B cell (primary cell): ENCODE measurements around the gene ABCC10. TPM values are rescaled to one million over a fixed set of nuclear protein-coding genes. Genes with fewer than 3 reads are reported as not detected.
"Not testable (repeated sequence)": the region's sequence is repeated elsewhere in the genome, so short reads cannot be mapped to it uniquely, and the experiment has no call there.

Experiments
- ATAC-seq: fragments of 200-7000 bp; cut with Tn5 transposase; one replicate; pipeline ENCODE4 v1.10.0; 2021; ENCODE audit warnings: low read depth, mild to moderate bottlenecking, moderate number of reproducible peaks, moderate library complexity
- CTCF ChIA-PET: fragments of 350-600 bp; sonication (Branson Sonifier 250); formaldehyde crosslinking; loops from one replicate; lab custom pipeline; 2021; ENCODE audit warnings: antibody characterized with exemption, inconsistent platforms; lab: Charles Lee
- POLR2A ChIA-PET: fragments of 350-600 bp; sonication (Branson Sonifier 250); formaldehyde crosslinking; loops from one replicate; lab custom pipeline; 2021; ENCODE audit warnings: antibody characterized with exemption; lab: Charles Lee
- DNase-seq: peaks from one replicate; pipeline ENCODE4 v3.0.0; 2013
- H2AFZ ChIP-seq: 2 replicates; pipeline ENCODE4 v1.6.1; 2012; ENCODE audit warnings: mild to moderate bottlenecking, low read depth, low read length; ENCODE audit not compliant: insufficient read depth, poor library complexity, severe bottlenecking
- H3K27ac ChIP-seq, 2 donors: 1 replicate in 1 of 2; 2 replicates in 1 of 2; pipeline ENCODE4 v1.5.1; 2012 to 2013; ENCODE audit warnings: low read length in 2 of 2, mild to moderate bottlenecking in 2 of 2, moderate library complexity in 1 of 2
- H3K27me3 ChIP-seq, 4 experiments: fragments of 200-600 bp in 1 of 4; sonication (generic) in 1 of 4; replicated peaks in 1 of 4; 1 replicate in 2 of 4; 2 replicates in 2 of 4; pipeline versions ENCODE4 v1.6.1 to v1.7.0; 2013 to 2016; ENCODE audit warnings: low read length in 3 of 4, mild to moderate bottlenecking in 2 of 4, mixed read lengths in 1 of 4, moderate library complexity in 1 of 4; ENCODE audit not compliant: insufficient read depth in 4 of 4, control insufficient read depth in 3 of 4; ENCODE audit errors: control extremely low read depth in 1 of 4
- H3K36me3 ChIP-seq, 2 experiments: replicated peaks in 1 of 2; 1 replicate in 1 of 2; 2 replicates in 1 of 2; pipeline versions ENCODE4 v1.6.1 to v1.7.1; 2013; ENCODE audit warnings: low read length in 1 of 2; ENCODE audit not compliant: insufficient read depth in 2 of 2, control insufficient read depth in 1 of 2; ENCODE audit errors: control extremely low read depth in 1 of 2, extremely low read depth in 1 of 2
- H3K4me1 ChIP-seq, 2 donors: fragments of 200-600 bp in 1 of 2; sonication (generic) in 1 of 2; 1 replicate in 1 of 2; 2 replicates in 1 of 2; pipeline versions ENCODE4 v1.5.1 to v1.6.1; 2013 to 2017; ENCODE audit warnings: low read length in 2 of 2; ENCODE audit not compliant: control insufficient read depth in 2 of 2, insufficient read depth in 2 of 2
- H3K4me2 ChIP-seq: replicated peaks from 2 replicates; pipeline ENCODE3; 2012; ENCODE audit warnings: mild to moderate bottlenecking, low read depth, low read length; ENCODE audit not compliant: poor library complexity, severe bottlenecking
- H3K4me3 ChIP-seq, 5 experiments: fragments of 200-600 bp in 1 of 5; sonication (generic) in 1 of 5; 1 replicate in 3 of 5; 2 replicates in 2 of 5; pipeline versions ENCODE4 v1.5.1 to v1.7.0; 2011 to 2016; ENCODE audit warnings: low read length in 4 of 5, mild to moderate bottlenecking in 4 of 5, low read depth in 2 of 5, control low read depth in 1 of 5, moderate library complexity in 1 of 5; ENCODE audit not compliant: insufficient read depth in 1 of 5; ENCODE audit errors: control extremely low read depth in 1 of 5, extremely low read depth in 1 of 5
- H3K79me2 ChIP-seq: fragments of 200-600 bp; sonication (generic); one replicate; pipeline ENCODE4 v1.6.0; 2016; ENCODE audit warnings: low read length; ENCODE audit not compliant: control insufficient read depth, insufficient read depth
- H3K9ac ChIP-seq: fragments of 200-600 bp; sonication (generic); 2 replicates; pipeline ENCODE4 v1.6.1; 2017; ENCODE audit warnings: mild to moderate bottlenecking, low read length, moderate library complexity
- H3K9me3 ChIP-seq, 3 donors: one replicate each; pipeline versions ENCODE4 v1.6.1 to v1.7.1; 2013; ENCODE audit warnings: low read length in 2 of 3; ENCODE audit not compliant: control insufficient read depth in 2 of 3, insufficient read depth in 1 of 3; ENCODE audit errors: control extremely low read depth in 1 of 3
- H4K20me1 ChIP-seq: 2 replicates; pipeline ENCODE4 v1.6.0; 2012; ENCODE audit warnings: mild to moderate bottlenecking, low read length; ENCODE audit not compliant: insufficient read depth, control insufficient read depth, poor library complexity, severe bottlenecking
- H3K27ac Mint-ChIP-seq: one replicate; pipeline ENCODE4 v1.8.0; 2021; ENCODE audit warnings: mixed read lengths
- H3K27me3 Mint-ChIP-seq: one replicate; pipeline ENCODE4 v1.8.0; 2021; ENCODE audit warnings: mixed read lengths
- H3K4me1 Mint-ChIP-seq: one replicate; pipeline ENCODE4 v1.8.0; 2021; ENCODE audit warnings: mixed read lengths
- H3K4me3 Mint-ChIP-seq: one replicate; pipeline ENCODE4 v1.8.0; 2021; ENCODE audit warnings: mixed read lengths
- H3K9me3 Mint-ChIP-seq: one replicate; pipeline ENCODE4 v1.8.0; 2022; ENCODE audit warnings: mixed read lengths; ENCODE audit not compliant: insufficient read depth
- EZH2 ChIP-seq: IDR thresholded peaks from 2 replicates; pipeline ENCODE4 v1.6.1; 2012; ENCODE audit warnings: borderline replicate concordance, low read depth, mild to moderate bottlenecking, moderate library complexity, low read length; ENCODE audit not compliant: insufficient read depth, poor library complexity, severe bottlenecking
- WGBS: methylation state at CpG from one replicate; pipeline ENCODE4 v1.1.5; 2013; ENCODE audit warnings: missing lambda C conversion rate; ENCODE audit not compliant: insufficient coverage; 5-methylcytosine and 5-hydroxymethylcytosine counted together
- intact Hi-C: fragments of 100-400 bp; cut with micrococcal nuclease; formaldehyde crosslinking; loops from one replicate; pipeline ENCODE4 v1.10.0; 2022
- polyA plus RNA-seq: library from polyadenylated mRNA; depleted of rRNA; stranded (reverse); fragments of >200 nt; gene quantifications from 2 replicates; pipeline ENCODE4 v1.2.3, GENCODE V29; 2012
- total RNA-seq, 2 donors: library from RNA; stranded (reverse); fragments of 120-200 nt in 1 of 2; gene quantifications; 1 replicate in 1 of 2; 2 replicates in 1 of 2; pipeline versions ENCODE4 v1.2.3 to v1.2.4, GENCODE V29; 2013 to 2022
- TF ChIP-seq, protein P1 (sequence below): fragments of 200-600 bp; IDR thresholded peaks from one replicate; pipeline ENCODE4 v1.8.0; 2022; ENCODE audit warnings: antibody characterized with exemption, mild to moderate bottlenecking

The ABCC10 gene
- total and polyA plus RNA-seq, 2 donors (not counting 1 experiment from before 2014, with no cell fraction given) = 39.5 to 71.5 TPM

DNA sequence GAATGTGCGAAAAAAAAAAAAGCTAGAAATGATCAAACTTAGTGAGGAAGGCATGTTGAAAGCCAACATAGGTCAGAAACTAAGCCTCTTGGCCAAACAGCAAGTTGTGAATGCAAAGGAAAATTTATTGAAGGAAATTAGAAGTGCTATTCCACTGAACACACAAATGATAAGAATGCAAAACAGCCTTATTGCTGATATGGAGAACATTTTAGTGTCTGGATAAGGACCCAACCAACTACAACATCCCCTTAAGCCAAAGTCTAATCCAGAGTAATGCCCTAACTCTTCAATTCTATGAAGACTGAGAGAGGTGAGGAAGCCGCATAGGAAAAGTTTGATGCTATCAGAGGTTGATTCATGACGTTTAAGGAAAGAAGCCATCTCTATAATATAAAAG lies 5.5 kb upstream of the ABCC10 start:
- no peaks in the 10 kb centered on the region for H3K27me3 ChIP-seq
- H3K9ac ChIP-seq = no peak overlapping the region
- TF ChIP-seq EZH2 = no peak
- TF ChIP-seq, protein P1, sequence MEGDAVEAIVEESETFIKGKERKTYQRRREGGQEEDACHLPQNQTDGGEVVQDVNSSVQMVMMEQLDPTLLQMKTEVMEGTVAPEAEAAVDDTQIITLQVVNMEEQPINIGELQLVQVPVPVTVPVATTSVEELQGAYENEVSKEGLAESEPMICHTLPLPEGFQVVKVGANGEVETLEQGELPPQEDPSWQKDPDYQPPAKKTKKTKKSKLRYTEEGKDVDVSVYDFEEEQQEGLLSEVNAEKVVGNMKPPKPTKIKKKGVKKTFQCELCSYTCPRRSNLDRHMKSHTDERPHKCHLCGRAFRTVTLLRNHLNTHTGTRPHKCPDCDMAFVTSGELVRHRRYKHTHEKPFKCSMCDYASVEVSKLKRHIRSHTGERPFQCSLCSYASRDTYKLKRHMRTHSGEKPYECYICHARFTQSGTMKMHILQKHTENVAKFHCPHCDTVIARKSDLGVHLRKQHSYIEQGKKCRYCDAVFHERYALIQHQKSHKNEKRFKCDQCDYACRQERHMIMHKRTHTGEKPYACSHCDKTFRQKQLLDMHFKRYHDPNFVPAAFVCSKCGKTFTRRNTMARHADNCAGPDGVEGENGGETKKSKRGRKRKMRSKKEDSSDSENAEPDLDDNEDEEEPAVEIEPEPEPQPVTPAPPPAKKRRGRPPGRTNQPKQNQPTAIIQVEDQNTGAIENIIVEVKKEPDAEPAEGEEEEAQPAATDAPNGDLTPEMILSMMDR = no peak
- Mint-ChIP-seq H3K27me3 (peaks cover 5% of the 10 kb centered on the region), H3K27ac (no peak overlapping the region), H3K4me3 (no peak overlapping the region), H3K9me3 (no peaks in the 10 kb centered on the region), H3K4me1 (peaks cover 3% of the 10 kb centered on the region)
- DNase-seq (no peak), ATAC-seq (no peak)
- no peak overlapping the region for H3K4me2 ChIP-seq
- peaks cover 0 to 2% (median 0%) of the 10 kb centered on the region in 3 donors for H3K9me3 ChIP-seq
- no CpG with 5 or more reads among the region's 3 CpGs for WGBS
- intact Hi-C loops = no loop called here
- H4K20me1 ChIP-seq = no peaks in the 10 kb centered on the region
- ChIA-PET POLR2A (no interaction called here), CTCF (interaction anchor here (0.6 to 1.1 kb wide), 3 partner anchors 35 to 192 kb away, joined by 3 read pairs; no protein-coding TSS in a partner anchor)
- H3K4me1 ChIP-seq = peaks cover 1 to 2% of the 10 kb centered on the region in 2 donors
- no peak overlapping the region for H2AFZ ChIP-seq
- no peaks in the 10 kb centered on the region for H3K36me3 ChIP-seq
- H3K27ac ChIP-seq = no peak overlapping the region
- H3K4me3 ChIP-seq = no peak overlapping the region
- H3K79me2 ChIP-seq = no peaks in the 10 kb centered on the region

DNA sequence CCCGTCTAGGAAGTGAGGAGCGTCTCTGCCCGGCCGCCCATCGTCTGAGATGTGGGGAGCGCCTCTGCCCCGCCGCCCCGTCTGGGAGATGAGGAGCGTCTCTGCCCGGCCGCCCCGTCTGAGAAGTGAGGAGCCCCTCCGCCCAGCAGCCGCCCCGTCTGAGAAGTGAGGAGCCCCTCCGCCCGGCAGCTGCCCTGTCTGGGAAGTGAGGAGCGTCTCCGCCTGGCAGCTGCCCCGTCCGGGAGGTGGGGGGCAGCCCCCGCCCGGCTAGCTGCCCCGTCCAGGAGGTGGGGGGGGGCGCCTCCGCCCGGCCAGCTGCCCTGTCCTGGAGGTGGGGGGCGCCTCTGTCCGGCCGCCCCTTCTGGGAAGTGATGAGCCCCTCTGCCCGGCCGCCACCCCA lies 2.3 kb upstream of the ABCC10 start:
- Histone ChIP-seq H3K4me1 (peaks cover 16 to 19% of the 10 kb centered on the region in 2 donors), H3K79me2 (peaks cover 25% of the 10 kb centered on the region)
- H3K27me3 ChIP-seq, H2AFZ ChIP-seq, POLR2A ChIA-PET, H3K9ac ChIP-seq, H3K27me3 Mint-ChIP-seq, H3K4me3 Mint-ChIP-seq, H3K4me3 ChIP-seq, CTCF ChIA-PET, H3K36me3 ChIP-seq, H3K27ac ChIP-seq, ATAC-seq, H3K9me3 Mint-ChIP-seq, H3K9me3 ChIP-seq, DNase-seq, H4K20me1 ChIP-seq, H3K4me2 ChIP-seq, H3K27ac Mint-ChIP-seq: not testable (repeated sequence)
- intact Hi-C loops = loop anchor here (5.0 kb wide), 2 partner anchors 253 to 413 kb away; partner anchors contain the start of genes KLHDC3, MEA1 and SRF
- H3K4me1 Mint-ChIP-seq = peaks cover 22% of the 10 kb centered on the region
- WGBS = 97% methylated on average over 13 of the region's 33 CpGs
